Skin epidermis (tissue), 12 donors: ENCODE measurements around the gene SLC6A1.

ENCODE experiments used
- H3K27ac ChIP-seq, 21 experiments: fragments of 200-600 bp; sonication (generic) in 11 of 21; one replicate each; pipeline ENCODE4 v1.5.0; 2020; ENCODE audit warnings: mild to moderate bottlenecking in 3 of 21, inconsistent platforms in 2 of 21, moderate library complexity in 2 of 21
- H3K4me3 ChIP-seq, 7 experiments: fragments of 200-600 bp; sonication (generic) in 2 of 7; one replicate each; pipeline ENCODE4 v1.5.0; 2020; ENCODE audit warnings: inconsistent platforms in 2 of 7, mild to moderate bottlenecking in 2 of 7, moderate library complexity in 1 of 7

Gene SLC6A1

GRCh38 chr3:10968401-10968800, 24.1 kb upstream of the SLC6A1 start:
- Histone ChIP-seq H3K4me3 (no peak overlapping the region), H3K27ac (no peak overlapping the region)

GRCh38 chr3:10970306-10970960, 22.1 kb upstream of the SLC6A1 start:
- H3K27ac ChIP-seq = no peak overlapping the region
- H3K4me3 ChIP-seq = no peak overlapping the region

- H3K27ac ChIP-seq = no peak overlapping the region
- no peak overlapping the region for H3K4me3 ChIP-seq
Observed at GRCh38 chr3:10972072-10972782, 20.3 kb upstream of the SLC6A1 start.

GRCh38 chr3:10973046-10973595, 19.4 kb upstream of the SLC6A1 start:
- H3K27ac ChIP-seq = no peak overlapping the region
- no peak overlapping the region for H3K4me3 ChIP-seq

- H3K4me3 ChIP-seq = no peak overlapping the region
- H3K27ac ChIP-seq = no peak overlapping the region
Observed at GRCh38 chr3:10974131-10974530, 18.4 kb upstream of the SLC6A1 start.

GRCh38 chr3:10974746-10975375, 17.7 kb upstream of the SLC6A1 start:
- H3K4me3 ChIP-seq = no peak overlapping the region
- no peak overlapping the region for H3K27ac ChIP-seq

GRCh38 chr3:10975695-10976234, 16.8 kb upstream of the SLC6A1 start:
- no peak overlapping the region for H3K4me3 ChIP-seq
- H3K27ac ChIP-seq = no peak overlapping the region

GRCh38 chr3:10976770-10977169, 15.8 kb upstream of the SLC6A1 start:
- Histone ChIP-seq H3K27ac (no peak overlapping the region), H3K4me3 (no peak overlapping the region)

- H3K4me3 ChIP-seq = no peak overlapping the region
- H3K27ac ChIP-seq = no peak overlapping the region
Observed at GRCh38 chr3:10977892-10978510, 14.5 kb upstream of the SLC6A1 start.

- Histone ChIP-seq H3K27ac (no peak overlapping the region), H3K4me3 (no peak overlapping the region)
Observed at GRCh38 chr3:10978956-10979355, 13.6 kb upstream of the SLC6A1 start.

GRCh38 chr3:10980312-10980711, 12.2 kb upstream of the SLC6A1 start:
- Histone ChIP-seq H3K27ac (no peak overlapping the region), H3K4me3 (no peak overlapping the region)

GRCh38 chr3:10981031-10981430, 11.5 kb upstream of the SLC6A1 start:
- Histone ChIP-seq H3K27ac (no peak overlapping the region), H3K4me3 (no peak overlapping the region)

GRCh38 chr3:10981961-10982360, 10.6 kb upstream of the SLC6A1 start:
- no peak overlapping the region for H3K27ac ChIP-seq
- no peak overlapping the region for H3K4me3 ChIP-seq

GRCh38 chr3:10982782-10983181, 9.8 kb upstream of the SLC6A1 start:
- H3K27ac ChIP-seq = no peak overlapping the region
- no peak overlapping the region for H3K4me3 ChIP-seq

GRCh38 chr3:10983219-10983916, 9.2 kb upstream of the SLC6A1 start:
- no peak overlapping the region for H3K27ac ChIP-seq
- H3K4me3 ChIP-seq = no peak overlapping the region

- Histone ChIP-seq H3K27ac (no peak overlapping the region), H3K4me3 (no peak overlapping the region)
Observed at GRCh38 chr3:10984371-10984896, 8.1 kb upstream of the SLC6A1 start.

- Histone ChIP-seq H3K27ac (no peak overlapping the region), H3K4me3 (no peak overlapping the region)
Observed at GRCh38 chr3:10985181-10985580, 7.4 kb upstream of the SLC6A1 start.

GRCh38 chr3:10986592-10986991, 6.0 kb upstream of the SLC6A1 start:
- H3K27ac ChIP-seq = no peak overlapping the region

GRCh38 chr3:10988001-10988665, 4.4 kb upstream of the SLC6A1 start:
- Histone ChIP-seq H3K27ac (no peak overlapping the region), H3K4me3 (no peak overlapping the region)

More at GRCh38 chr3:10986592-10986991, 6.0 kb upstream of the SLC6A1 start:
- H3K4me3 ChIP-seq = no peak overlapping the region
